Neural progenitor cell (in vitro differentiated cells): ENCODE measurements around the gene CNTNAP2. TPM values are rescaled to one million over a fixed set of nuclear protein-coding genes. Genes with fewer than 3 reads are reported as not detected.

Source experiments
- DNase-seq: peaks from one replicate; pipeline ENCODE4 v3.0.0-alpha.2; 2016; ENCODE audit warnings: low spot score
- H2AFZ ChIP-seq: fragments of 200-600 bp; sonication (generic); replicated peaks from 2 replicates; pipeline ENCODE4 v1.6.1; 2016; ENCODE audit warnings: antibody characterized with exemption
- H3F3A ChIP-seq: fragments of 200-600 bp; sonication (generic); 2 replicates; pipeline ENCODE4 v1.6.1; 2016; ENCODE audit warnings: antibody characterized with exemption, low read depth
- H3K27ac ChIP-seq: fragments of 200-600 bp; sonication (generic); 2 replicates; pipeline ENCODE4 v1.5.1; 2016; ENCODE audit warnings: mild to moderate bottlenecking
- H3K27me3 ChIP-seq: fragments of 200-600 bp; sonication (generic); 2 replicates; pipeline ENCODE4 v1.6.1; 2016; ENCODE audit warnings: mild to moderate bottlenecking, moderate library complexity
- H3K36me3 ChIP-seq: fragments of 200-600 bp; sonication (generic); 2 replicates; pipeline ENCODE4 v1.5.1; 2016
- H3K4me1 ChIP-seq: fragments of 200-600 bp; sonication (generic); 2 replicates; pipeline ENCODE4 v1.6.1; 2016; ENCODE audit warnings: mixed run types
- H3K4me2 ChIP-seq: fragments of 200-600 bp; sonication (generic); 2 replicates; pipeline ENCODE4 v1.6.1; 2016
- H3K4me3 ChIP-seq: fragments of 200-600 bp; sonication (generic); 2 replicates; pipeline ENCODE4 v1.5.1; 2016
- H3K79me2 ChIP-seq: fragments of 200-600 bp; sonication (generic); 2 replicates; pipeline ENCODE4 v1.6.1; 2016; ENCODE audit warnings: low read depth
- H3K9ac ChIP-seq: fragments of 200-600 bp; sonication (generic); 2 replicates; pipeline ENCODE4 v1.6.1; 2016
- H3K9me3 ChIP-seq: fragments of 200-600 bp; sonication (generic); 2 replicates; pipeline ENCODE4 v1.5.1; 2016; ENCODE audit warnings: low read depth
- H4K20me1 ChIP-seq: fragments of 200-600 bp; sonication (generic); 2 replicates; pipeline ENCODE4 v1.6.1; 2016; ENCODE audit warnings: low read depth
- H3K27ac Mint-ChIP-seq: 3 replicates; pipeline ENCODE4 v1.8.0; 2021; ENCODE audit warnings: mixed read lengths
- H3K27me3 Mint-ChIP-seq: 2 replicates; pipeline ENCODE4 v1.8.0; 2022; ENCODE audit warnings: low read depth, mild to moderate bottlenecking, inconsistent platforms, moderate library complexity, mixed read lengths; ENCODE audit not compliant: insufficient read depth
- H3K36me3 Mint-ChIP-seq: 3 replicates; pipeline ENCODE4 v1.8.0; 2021; ENCODE audit warnings: mixed read lengths
- H3K4me1 Mint-ChIP-seq: 3 replicates; pipeline ENCODE4 v1.8.0; 2021; ENCODE audit warnings: mixed read lengths
- H3K4me3 Mint-ChIP-seq: 3 replicates; pipeline ENCODE4 v1.8.0; 2021; ENCODE audit warnings: mild to moderate bottlenecking, moderate library complexity, mixed read lengths
- H3K9me3 Mint-ChIP-seq: 3 replicates; pipeline ENCODE4 v1.8.0; 2020; ENCODE audit warnings: mixed read lengths
- CTCF ChIP-seq: fragments of 200-600 bp; sonication (generic); IDR thresholded peaks from 2 replicates; pipeline ENCODE4 v1.5.1; 2017; ENCODE audit warnings: antibody characterized with exemption, mild to moderate bottlenecking
- EZH2 ChIP-seq: fragments of 200-600 bp; sonication (generic); IDR thresholded peaks from 2 replicates; pipeline ENCODE4 v1.6.1; 2017; ENCODE audit warnings: antibody characterized with exemption, mild to moderate bottlenecking, moderate library complexity
- EZH2phosphoT487 ChIP-seq: fragments of 200-600 bp; sonication (generic); IDR thresholded peaks from 2 replicates; pipeline ENCODE4 v1.6.1; 2017; ENCODE audit warnings: antibody characterized with exemption
- total RNA-seq: library from RNA; depleted of rRNA; stranded (reverse); fragments of >200 nt; gene quantifications from 2 replicates; pipeline ENCODE4 v1.2.3, GENCODE V29; 2015; ENCODE audit warnings: low replicate concordance

CNTNAP2 gene
- total RNA-seq, 1 donor from 2014 or later, result 126 TPM

DNA sequence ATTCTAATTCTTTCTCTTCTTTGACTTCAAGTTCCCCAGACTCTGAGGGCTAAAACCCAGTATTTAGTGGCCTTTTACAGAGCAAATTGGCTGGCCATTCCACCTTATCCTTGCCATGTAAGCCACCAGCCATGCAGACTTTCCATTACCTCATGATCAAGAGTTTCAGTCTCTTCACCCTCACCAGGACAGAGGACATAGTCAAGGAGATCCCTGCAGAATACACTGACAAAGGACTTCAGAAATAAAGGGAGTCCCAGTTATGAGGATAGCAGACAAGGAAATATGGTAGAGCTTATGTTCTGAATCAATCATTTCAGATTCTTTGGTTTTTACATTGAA lies 1393.6 kb downstream of the CNTNAP2 start:
- Histone ChIP-seq H3K9ac (no peak overlapping the region), H3K36me3 (no peaks in the 10 kb centered on the region), H3K9me3 (no peaks in the 10 kb centered on the region), H3K27ac (no peak overlapping the region), H3K79me2 (no peaks in the 10 kb centered on the region), H3K4me1 (no peaks in the 10 kb centered on the region), H3F3A (no peaks in the 10 kb centered on the region), H2AFZ (no peak overlapping the region), H3K4me3 (no peak overlapping the region), H4K20me1 (no peaks in the 10 kb centered on the region), H3K4me2 (no peak overlapping the region), H3K27me3 (no peaks in the 10 kb centered on the region)
- H3K4me1 Mint-ChIP-seq, result peaks cover 9% of the 10 kb centered on the region
- no peaks in the 10 kb centered on the region for H3K36me3 Mint-ChIP-seq
- no peak overlapping the region for H3K27ac Mint-ChIP-seq
- TF ChIP-seq EZH2 (no peak), CTCF (no peak), EZH2phosphoT487 (no peak)
- H3K27me3 Mint-ChIP-seq, result no peaks in the 10 kb centered on the region
- peaks cover 4% of the 10 kb centered on the region for H3K9me3 Mint-ChIP-seq
- DNase-seq, result no peak
- H3K4me3 Mint-ChIP-seq, result no peak overlapping the region

DNA sequence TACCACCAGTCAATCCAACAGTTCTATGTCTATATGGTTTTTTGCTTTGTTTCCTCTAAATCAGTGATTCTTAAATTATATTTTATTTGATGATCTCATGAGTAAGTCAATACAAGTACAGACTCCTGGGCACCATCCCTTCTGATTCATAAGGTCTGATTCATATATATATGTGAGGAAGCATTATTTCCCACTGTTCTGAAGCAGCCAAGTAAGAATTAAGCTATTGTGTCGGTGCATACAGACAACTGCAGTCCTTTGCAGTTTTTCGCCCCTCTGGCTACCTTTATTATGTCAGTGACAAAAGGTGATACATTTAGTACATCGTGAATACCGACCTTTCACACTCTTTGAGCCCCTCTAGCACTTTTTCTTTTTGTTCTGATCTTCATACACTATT lies 1394.3 kb downstream of the CNTNAP2 start:
- Mint-ChIP-seq H3K27ac (no peak overlapping the region), H3K4me1 (peaks cover 9% of the 10 kb centered on the region), H3K9me3 (peaks cover 4% of the 10 kb centered on the region), H3K27me3 (no peaks in the 10 kb centered on the region), H3K4me3 (no peak overlapping the region), H3K36me3 (no peaks in the 10 kb centered on the region)
- no peak overlapping the region for H3K9ac ChIP-seq
- DNase-seq, result no peak
- no peaks in the 10 kb centered on the region for H3K36me3 ChIP-seq
- no peak overlapping the region for H3K4me3 ChIP-seq
- TF ChIP-seq CTCF (no peak), EZH2 (no peak), EZH2phosphoT487 (no peak)
- H4K20me1 ChIP-seq, result no peaks in the 10 kb centered on the region
- no peak overlapping the region for H3K4me2 ChIP-seq
- H3K9me3 ChIP-seq, result no peaks in the 10 kb centered on the region
- no peak overlapping the region for H2AFZ ChIP-seq
- no peaks in the 10 kb centered on the region for H3K27me3 ChIP-seq
- no peaks in the 10 kb centered on the region for H3F3A ChIP-seq
- H3K4me1 ChIP-seq, result no peaks in the 10 kb centered on the region
- H3K27ac ChIP-seq, result no peak overlapping the region
- H3K79me2 ChIP-seq, result no peaks in the 10 kb centered on the region

- H2AFZ ChIP-seq, result no peak overlapping the region
- H3K4me1 Mint-ChIP-seq, result peaks cover 9% of the 10 kb centered on the region
- H3K4me1 ChIP-seq, result no peaks in the 10 kb centered on the region
- no peaks in the 10 kb centered on the region for H3F3A ChIP-seq
- no peak overlapping the region for H3K4me3 ChIP-seq
- no peaks in the 10 kb centered on the region for H3K27me3 ChIP-seq
- H3K9ac ChIP-seq, result no peak overlapping the region
- no peaks in the 10 kb centered on the region for H4K20me1 ChIP-seq
- H3K4me3 Mint-ChIP-seq, result no peak overlapping the region
- no peaks in the 10 kb centered on the region for H3K9me3 ChIP-seq
- no peaks in the 10 kb centered on the region for H3K36me3 ChIP-seq
- H3K4me2 ChIP-seq, result no peak overlapping the region
- H3K79me2 ChIP-seq, result no peaks in the 10 kb centered on the region
- H3K27ac Mint-ChIP-seq, result no peak overlapping the region
- DNase-seq, result no peak
- peaks cover 5% of the 10 kb centered on the region for H3K9me3 Mint-ChIP-seq
- H3K27ac ChIP-seq, result no peak overlapping the region
- H3K27me3 Mint-ChIP-seq, result no peaks in the 10 kb centered on the region
- H3K36me3 Mint-ChIP-seq, result no peaks in the 10 kb centered on the region
- TF ChIP-seq EZH2 (no peak), EZH2phosphoT487 (no peak), CTCF (no peak)
These were observed 1396.8 kb downstream of the CNTNAP2 start for GRCh38 chr7:147513451-147513850.

DNA sequence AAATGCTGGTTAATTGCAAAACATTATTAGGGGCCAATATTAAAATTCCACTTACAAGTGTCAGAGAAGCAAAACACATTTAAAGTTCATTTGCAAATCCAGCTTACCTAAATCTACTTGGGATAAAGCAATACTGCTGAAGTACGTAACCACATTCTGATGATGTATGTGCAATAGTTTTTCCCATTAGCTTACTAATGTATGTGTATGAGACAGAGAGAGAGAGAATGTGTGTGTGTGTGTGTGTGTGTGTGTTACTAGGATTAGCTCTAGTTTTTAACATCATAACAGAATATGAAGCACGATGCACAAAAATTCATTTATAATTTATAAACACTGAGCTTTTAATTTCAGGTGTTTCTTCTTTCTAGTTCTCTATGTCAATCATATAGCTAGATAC lies 1399.8 kb downstream of the CNTNAP2 start:
- peaks cover 8% of the 10 kb centered on the region for H3K9me3 Mint-ChIP-seq
- DNase-seq, result no peak
- Histone ChIP-seq H3K27me3 (no peaks in the 10 kb centered on the region), H3K4me2 (no peak overlapping the region), H3K4me1 (no peaks in the 10 kb centered on the region), H3K4me3 (no peak overlapping the region), H3F3A (no peaks in the 10 kb centered on the region), H3K9me3 (no peaks in the 10 kb centered on the region), H3K79me2 (no peaks in the 10 kb centered on the region), H3K9ac (no peak overlapping the region), H3K36me3 (no peaks in the 10 kb centered on the region), H3K27ac (no peak overlapping the region), H4K20me1 (no peaks in the 10 kb centered on the region), H2AFZ (no peak overlapping the region)
- no peaks in the 10 kb centered on the region for H3K36me3 Mint-ChIP-seq
- peaks cover 3% of the 10 kb centered on the region for H3K4me1 Mint-ChIP-seq
- TF ChIP-seq EZH2phosphoT487, result no peak
- no peak for TF ChIP-seq CTCF
- TF ChIP-seq EZH2, result no peak
- no peak overlapping the region for H3K27ac Mint-ChIP-seq
- H3K4me3 Mint-ChIP-seq, result no peak overlapping the region
- peaks cover 5% of the 10 kb centered on the region for H3K27me3 Mint-ChIP-seq
